Activated CD8-positive, alpha-beta memory T cell treated with anti-CD3 and anti-CD28 coated beads, Interleukin-2, amount 50 U/mL, for 48 hours (primary cell): Measurements from ENCODE around the gene TMEM94.

Experiments
- DNase-seq: peaks from one replicate; pipeline ENCODE4 v3.0.0-alpha.2; 2020

Gene TMEM94

GRCh38 chr17:75530837-75531720 is 74.6 kb downstream of the TMEM94 start:
- no peak for DNase-seq

GRCh38 chr17:75531721-75532072 is 75.3 kb downstream of the TMEM94 start:
- no peak for DNase-seq

- peak; percentile 81 for DNase-seq
These were observed 78.7 kb downstream of the TMEM94 start for GRCh38 chr17:75535119-75535537.

GRCh38 chr17:75535871-75536270 is 79.4 kb downstream of the TMEM94 start:
- DNase-seq: no peak

- DNase-seq: no peak
These were observed 79.9 kb downstream of the TMEM94 start for GRCh38 chr17:75536366-75536765.

- no peak for DNase-seq
These were observed 83.7 kb downstream of the TMEM94 start for GRCh38 chr17:75539967-75540729.

DNA sequence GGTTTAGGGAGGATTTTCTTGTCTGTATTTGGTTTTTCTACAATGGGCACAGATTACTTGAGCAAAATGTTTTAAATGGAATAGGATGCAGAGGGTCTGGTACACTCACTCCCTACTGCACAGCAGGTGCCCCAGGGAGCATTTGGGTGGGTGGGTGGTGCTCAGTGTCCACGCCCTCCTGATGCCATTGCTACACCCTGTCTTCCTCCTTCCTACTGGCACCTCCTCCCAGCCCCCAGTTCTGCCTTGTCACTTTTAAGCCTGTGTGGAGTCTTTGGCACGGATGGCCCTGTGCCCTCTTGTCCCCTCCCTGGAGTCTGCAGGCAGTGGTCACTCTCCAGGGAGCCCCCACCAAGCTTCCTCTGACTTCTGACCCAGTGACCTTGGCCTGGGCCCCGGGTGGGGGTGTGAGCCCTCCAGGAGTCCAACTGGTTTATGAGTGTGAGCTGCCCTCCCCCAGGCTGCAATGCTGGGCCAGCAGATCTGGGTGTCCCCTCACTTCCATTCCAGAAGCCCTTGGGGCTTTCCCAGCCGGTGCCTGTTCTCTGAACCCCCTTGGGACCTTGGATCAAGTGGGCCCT is 84.6 kb downstream of the TMEM94 start:
- DNase-seq: no peak

- DNase-seq: no peak
These were observed 85.8 kb downstream of the TMEM94 start for GRCh38 chr17:75542229-75542628.

- DNase-seq: no peak
These were observed 86.4 kb downstream of the TMEM94 start for GRCh38 chr17:75542728-75543336.

- no peak for DNase-seq
These were observed 87.8 kb downstream of the TMEM94 start for GRCh38 chr17:75544250-75544649.

- no peak for DNase-seq
These were observed 89.7 kb downstream of the TMEM94 start for GRCh38 chr17:75546181-75546580.

DNA sequence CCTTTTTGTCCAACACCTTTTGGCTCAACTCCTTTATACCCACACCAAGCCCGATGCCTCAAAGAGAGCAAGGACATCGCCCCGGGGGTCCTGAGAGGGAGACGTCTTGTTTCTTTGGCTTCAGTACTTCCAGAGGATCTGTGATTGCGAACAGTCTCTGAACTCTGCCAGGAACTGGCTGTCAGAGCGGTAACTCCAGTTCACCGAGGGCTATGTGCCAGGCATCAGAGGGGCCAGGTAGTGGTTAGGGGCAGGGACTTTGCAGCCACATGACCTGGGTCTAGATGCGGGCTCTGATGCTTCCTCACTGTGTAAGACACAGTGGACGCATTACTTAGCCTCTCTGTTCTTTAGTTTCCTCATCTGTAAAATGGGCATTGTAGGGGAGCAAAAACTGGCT is 90.7 kb downstream of the TMEM94 start:
- no peak for DNase-seq

GRCh38 chr17:75548813-75549212 is 92.4 kb downstream of the TMEM94 start:
- no peak for DNase-seq
